SIG-M5 treated with dmso at 0.1 percent for 504 hours (cell line): ENCODE measurements around the gene MEX3D.
"Not testable (repeated sequence)": the region's sequence is repeated elsewhere in the genome, so short reads cannot be mapped to it uniquely, and the experiment has no call there.

Experiments
- DNase-seq: peaks from one replicate; lab custom pipeline; 2025; ENCODE audit not compliant: unreplicated experiment; lab: John Stamatoyannopoulos, UW

Gene MEX3D

DNA sequence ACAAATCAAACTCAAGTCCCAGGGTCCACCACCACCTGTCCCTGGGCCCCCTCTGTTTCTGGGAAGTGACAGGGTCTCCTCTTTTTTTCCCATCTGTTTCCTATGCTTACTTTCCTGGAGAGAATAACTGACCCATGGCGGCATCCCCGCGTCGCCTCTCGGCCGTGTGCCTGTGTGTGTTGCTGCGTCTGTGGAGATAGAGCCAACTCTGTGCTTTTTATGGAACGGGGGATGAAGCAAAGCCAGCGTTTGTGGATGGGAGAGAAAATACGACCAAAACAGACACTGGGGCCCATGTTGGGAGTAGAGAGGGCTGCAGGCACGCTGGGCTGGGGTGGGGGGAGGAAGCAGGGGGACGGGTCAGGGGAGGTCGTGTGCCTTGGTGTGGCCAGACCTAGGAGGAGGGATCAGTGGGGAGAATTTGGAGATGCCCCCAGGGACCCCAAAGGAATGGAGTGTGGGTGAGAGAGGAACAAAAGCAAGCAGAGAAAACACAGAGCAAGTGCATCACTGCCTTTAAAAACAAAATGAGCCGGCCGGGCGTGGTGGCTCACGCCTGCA lies 27.7 kb downstream of the MEX3D start:
- no peak for DNase-seq

DNA sequence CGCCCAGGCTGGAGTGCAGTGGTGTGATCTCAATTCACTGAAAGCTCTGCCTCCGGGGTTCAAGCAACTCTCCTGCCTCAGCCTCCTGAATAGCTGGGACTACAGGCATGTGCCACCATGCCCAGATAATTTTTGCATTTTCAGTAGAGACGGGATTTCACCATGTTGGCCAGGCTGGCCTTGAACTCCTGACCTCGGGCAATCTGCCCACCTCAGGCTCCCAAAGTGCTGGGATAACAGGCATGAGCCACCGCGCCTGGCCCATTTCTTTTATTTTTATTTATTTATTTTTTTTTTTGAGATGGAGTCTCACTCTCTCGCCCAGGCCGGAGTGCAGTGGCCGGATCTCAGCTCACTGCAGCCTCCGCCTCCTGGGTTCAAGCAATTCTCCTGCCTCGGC lies 28.4 kb downstream of the MEX3D start:
- not testable (repeated sequence) for DNase-seq

- no peak for DNase-seq
Measured at GRCh38 chr19:1538978-1539377, 29.1 kb downstream of the MEX3D start.

DNA sequence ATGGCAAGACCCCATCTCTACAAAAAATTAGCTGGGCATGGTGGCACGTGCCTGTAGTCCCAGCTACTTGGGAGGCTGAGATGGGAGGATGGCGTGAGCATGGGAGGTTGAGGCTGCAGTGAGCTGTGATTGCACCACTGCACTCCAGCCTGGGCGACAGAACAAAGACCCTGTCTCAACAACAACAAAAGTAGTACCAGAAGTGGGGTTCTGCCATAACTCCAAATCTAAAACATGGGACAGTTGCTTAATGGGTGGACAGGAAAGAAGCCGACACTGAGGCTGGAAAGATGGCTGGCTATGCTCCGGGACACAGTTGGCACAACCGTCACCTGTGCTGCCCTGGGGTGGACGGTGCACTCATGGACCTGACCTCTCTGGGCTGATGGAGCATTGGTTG lies 32.4 kb downstream of the MEX3D start:
- not testable (repeated sequence) for DNase-seq

DNA sequence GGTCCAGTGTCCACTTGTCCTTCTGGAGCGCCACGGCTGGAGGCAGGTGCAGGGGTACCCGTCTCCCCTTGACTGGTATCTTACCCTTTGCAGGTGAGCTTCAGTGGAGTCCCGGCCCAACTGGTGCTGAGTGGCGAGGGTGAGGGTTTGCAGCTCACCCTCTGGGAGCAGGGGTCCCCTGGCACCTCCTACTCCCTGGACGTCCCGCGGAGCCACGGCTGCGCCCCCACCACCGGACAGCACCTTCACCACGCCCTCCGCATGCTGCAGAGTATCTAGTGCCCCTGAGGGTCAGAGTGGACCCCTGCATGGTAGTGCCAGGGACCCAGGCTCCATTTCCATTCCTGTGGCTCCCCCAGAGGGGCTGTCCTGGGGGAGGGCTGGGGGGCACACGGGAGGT lies 33.2 kb downstream of the MEX3D start:
- no peak for DNase-seq

DNA sequence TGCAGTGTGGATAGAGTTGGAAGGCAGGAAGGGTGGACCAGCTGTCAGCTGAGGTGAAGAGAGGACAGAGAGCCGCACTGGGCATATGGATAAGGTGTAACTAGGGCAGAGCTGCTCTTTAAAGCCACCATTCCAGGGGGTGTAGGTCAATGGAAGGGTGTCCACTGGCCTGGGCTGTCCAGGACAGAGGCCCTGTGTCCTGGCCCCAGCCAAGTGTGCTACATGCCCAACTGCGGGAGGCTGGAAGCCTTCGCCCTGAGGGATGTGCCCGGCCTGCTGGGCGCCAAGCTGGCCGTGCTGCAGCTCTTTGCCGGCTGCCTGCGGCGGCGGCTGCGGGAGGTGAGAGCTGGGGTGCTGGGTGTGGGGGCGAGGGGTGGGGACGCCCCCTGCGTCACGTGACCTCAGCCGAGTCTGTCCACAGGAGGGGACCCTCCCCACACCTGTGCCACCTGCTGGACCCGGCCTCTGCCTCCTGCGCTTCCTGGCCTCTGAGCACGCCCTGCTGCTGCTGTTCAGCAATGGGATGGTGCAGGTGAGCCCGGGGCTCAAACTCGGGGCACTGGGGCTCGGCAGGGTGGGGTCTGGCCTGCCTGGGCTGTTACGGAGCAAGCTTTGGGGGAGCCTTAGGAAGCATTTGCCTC lies 34.5 kb downstream of the MEX3D start:
- no peak for DNase-seq

GRCh38 chr19:1532003-1532402 lies 36.1 kb downstream of the MEX3D start:
- no peak for DNase-seq

- DNase-seq, result no peak
Measured at GRCh38 chr19:1531587-1531986, 36.5 kb downstream of the MEX3D start.

- DNase-seq, result not testable (repeated sequence)
Measured at GRCh38 chr19:1530856-1531255, 37.3 kb downstream of the MEX3D start.

DNA sequence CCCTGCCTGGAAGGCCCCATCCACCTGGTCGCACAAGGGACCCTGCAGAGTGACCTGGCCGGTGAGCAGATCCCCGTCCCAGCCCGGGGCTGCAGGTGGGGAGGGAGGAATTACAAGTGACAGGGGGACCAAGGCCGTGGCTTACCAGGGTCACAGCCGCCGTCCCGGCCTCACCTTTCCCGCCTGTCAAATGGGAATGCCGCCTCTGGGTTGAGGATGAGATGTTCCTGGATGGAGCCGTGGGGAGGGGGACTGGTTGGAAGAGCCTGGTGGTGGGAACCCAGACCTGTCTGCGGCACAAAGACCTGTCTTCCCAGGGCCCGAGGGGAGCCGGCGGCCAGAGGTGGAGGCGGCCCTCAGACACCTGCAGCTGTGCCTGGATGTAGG lies 38.7 kb downstream of the MEX3D start:
- DNase-seq, result no peak

DNA sequence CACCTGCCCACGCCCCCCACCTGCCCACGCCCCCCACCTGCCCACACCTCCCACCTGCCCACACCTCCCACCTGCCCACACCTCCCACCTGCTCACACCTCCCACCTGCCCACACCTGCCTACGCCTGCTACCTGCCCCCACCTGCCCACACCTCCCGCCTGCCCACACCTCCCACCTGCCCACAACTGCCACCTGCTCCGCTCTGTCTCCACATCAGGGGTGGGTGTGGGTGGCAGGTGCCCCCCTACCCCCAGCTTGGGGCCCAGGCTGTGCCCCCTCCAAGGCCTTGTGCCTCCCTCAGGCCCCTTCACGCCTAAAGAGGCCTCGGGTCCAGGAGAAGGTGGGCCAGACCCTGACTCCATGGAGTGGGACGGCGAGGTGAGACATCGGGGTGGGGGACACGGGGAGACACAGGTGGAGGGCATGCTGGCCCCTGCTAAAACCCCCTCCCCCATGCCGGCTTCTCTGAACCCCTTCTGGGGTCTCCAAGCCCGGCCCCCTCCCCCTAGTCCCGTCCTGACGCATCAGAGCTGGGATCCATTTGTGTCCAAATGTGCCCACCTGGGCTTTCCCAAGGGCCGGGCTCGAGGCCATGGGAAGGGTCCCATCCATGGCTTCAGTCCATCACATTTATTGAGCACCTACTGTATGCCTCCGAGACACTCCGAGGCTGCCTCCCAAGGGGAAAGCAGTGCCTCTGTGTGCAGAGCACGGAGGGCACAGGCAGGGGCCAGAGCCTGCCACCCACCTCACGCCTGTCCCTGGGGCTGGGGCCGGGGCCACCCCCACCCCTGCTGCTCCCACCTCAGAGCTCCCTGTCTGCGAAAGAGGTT lies 39.3 kb downstream of the MEX3D start:
- DNase-seq, result no peak

DNA sequence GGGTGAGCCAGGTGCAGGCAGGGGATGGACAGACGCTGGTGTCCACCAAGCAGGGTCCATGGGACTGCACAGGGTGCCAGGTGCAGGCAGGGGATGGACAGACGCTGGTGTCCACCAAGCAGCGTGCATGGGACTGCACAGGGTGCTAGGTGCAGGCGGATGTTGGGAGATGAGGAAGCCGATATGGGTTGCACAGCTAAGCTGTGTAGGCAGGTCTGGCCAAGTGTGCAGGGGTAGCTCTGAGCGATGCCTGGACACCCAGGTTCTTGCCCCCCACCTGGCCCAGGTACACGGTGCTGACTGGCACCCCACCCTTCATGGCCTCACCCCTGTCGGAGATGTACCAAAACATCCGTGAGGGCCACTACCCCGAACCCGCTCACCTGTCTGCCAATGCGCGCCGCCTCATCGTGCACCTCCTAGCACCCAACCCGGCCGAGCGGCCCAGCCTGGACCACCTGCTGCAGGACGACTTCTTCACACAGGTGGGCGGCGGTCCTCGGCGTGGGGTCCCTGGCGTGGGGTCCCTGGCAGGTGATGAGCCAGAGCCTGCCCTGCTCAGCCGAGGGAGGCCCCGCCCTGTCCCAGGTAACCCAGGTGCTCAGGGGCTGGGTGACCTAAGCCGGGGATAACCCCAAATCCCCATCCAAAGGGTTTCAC lies 40.3 kb downstream of the MEX3D start:
- no peak for DNase-seq

- DNase-seq, result no peak
Measured at GRCh38 chr19:1526979-1527649, 41.0 kb downstream of the MEX3D start.

DNA sequence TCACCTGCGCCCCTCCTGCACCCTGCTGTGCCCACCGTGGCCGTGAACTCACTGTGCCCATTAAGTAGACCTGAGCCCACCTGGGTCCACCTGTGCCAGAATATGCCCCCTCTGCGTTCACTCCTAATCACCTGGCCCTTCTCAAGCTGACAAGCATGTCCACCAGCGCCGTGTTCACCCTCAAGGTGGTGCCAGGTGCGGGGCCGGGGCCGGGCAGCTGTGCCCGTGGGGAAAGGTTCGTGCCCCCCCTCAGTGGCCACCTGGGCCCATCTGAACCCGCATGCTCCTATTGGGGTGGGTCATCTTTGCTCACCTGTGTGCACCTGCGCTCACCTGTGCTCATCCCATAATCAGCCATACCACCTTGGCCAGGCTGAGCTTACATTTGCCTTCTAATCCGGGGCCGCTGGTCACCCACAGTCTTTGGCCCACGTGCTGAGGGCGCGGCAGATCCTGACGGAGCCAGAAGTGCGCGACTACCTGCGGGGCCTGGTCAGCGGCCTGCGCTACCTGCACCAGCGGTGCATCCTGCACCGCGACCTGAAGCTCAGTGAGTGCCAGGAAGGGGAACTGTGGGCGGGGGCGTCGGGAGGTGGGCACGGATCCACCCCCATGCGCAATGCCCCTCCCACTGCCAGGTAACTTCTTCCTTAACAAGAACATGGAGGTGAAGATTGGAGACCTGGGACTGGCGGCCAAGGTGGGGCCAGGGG lies 41.9 kb downstream of the MEX3D start:
- no peak for DNase-seq

DNA sequence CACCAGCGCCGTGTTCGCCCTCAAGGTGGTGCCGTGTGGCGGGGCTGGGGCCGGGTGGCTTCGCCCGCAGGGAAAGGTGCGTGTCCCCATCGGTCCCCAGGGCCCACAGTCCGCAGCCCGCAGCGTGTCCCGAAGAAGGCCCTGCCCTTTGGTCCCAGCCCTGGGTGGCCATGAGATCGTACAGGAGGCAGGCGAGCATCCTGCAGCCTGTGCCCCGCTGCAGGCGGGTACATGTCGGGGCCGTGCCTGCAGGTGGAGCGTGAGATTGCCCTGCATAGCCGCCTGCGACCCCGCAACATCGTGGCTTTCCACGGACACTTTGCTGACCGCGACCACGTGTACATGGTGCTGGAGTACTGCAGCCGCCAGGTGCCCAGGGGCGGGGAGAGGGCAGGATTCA lies 42.8 kb downstream of the MEX3D start:
- no peak for DNase-seq

GRCh38 chr19:1524972-1525325 lies 43.2 kb downstream of the MEX3D start:
- no peak for DNase-seq

DNA sequence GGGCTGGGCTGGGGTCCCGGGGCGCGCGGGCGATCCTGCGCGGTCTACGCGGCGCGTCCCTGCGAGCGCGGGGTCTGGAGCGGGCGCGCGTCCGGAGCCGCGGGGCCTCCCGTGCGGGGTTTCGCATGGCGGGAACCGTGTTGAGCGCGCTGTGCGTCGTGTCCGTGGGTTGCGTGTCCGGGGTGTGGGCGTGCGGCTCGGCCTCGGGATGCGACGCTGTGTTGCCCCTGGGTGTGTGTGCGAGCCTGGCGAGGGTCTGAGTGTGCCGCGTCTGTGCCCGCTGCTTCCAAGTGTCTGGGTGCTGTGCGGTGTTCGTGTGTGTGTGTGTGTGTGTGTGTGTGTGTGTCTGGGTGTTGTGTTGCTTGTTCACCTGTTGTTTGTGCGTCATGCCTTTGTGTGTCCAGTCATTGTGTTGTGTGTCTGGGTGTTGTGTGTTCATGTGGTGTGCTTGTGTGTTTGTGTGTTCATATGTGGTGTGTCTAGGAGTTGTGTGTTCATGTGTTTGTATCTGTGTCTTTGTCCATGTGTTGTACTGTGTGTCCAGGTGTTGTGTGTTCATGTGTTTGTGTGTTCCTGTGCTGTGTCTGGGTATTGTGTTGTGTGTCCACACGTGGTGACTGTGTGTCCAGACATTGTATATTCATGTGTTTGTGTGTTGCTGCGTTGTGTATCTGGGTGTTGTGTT lies 43.7 kb downstream of the MEX3D start:
- no peak for DNase-seq

DNA sequence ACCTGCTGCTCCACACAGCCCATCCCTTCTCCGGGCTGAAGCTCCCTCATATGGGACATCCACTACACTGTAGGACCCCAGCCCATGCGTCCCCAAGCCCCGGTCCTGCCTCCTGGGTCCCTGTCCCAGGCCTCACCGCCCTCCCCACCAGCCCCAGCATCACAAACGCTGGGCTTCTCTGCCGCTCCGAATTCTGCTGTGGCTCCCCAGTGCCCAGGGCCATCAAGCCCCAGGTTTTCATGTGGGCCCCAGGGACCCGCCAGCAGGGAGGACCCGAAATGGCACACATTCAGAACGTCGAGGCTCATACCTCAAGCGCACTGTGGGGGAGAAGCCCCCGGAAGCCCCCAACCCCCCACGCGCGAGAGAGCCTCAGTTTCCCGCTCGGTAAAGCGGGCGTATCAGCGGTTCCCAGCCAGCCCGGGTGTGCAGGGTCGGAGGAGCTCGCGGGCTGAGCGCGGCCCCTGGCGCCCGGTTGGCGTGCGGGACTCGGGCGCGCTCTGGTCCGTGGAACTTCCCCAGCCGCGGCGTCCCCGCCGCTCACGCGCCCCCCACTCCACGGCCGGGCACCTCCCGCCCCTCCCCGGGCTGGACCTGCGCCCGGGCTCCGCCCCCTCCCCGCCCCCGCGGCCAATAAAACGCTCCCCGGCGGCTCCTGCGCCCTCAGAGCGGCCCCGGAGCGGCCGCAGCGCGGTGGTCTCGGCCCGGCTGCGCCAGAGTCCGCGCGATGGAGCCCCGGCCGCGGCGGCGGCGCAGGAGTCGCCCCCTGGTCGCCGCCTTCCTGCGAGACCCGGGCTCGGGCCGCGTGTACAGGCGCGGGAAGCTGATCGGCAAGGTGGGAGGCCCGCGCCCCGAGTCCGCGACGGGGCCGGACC lies 44.5 kb downstream of the MEX3D start, which contains the start of gene PLK5:
TSS of gene PLK5 (plus strand) at position 666 of the 875 bp plus-strand sequence. CDS start 2,920 bp downstream, outside the sequence.
- DNase-seq, result no peak

- no peak for DNase-seq
Measured at GRCh38 chr19:1522838-1523237, 45.3 kb downstream of the MEX3D start.
